H9 (cell line): ENCODE measurements around the gene RRH. TPM values are rescaled to one million over a fixed set of nuclear protein-coding genes. Genes with fewer than 3 reads are reported as not detected.

Source experiments
- DNase-seq: peaks from one replicate; pipeline ENCODE4 v3.0.0-alpha.2; 2017
- H2AFZ ChIP-seq: one replicate; pipeline ENCODE4 v1.6.1; 2013; ENCODE audit warnings: mild to moderate bottlenecking, low read length, control low read depth, moderate library complexity
- H2AK5ac ChIP-seq: 2 replicates; pipeline ENCODE4 v1.6.1; 2013; ENCODE audit warnings: low read length, control low read depth, mixed read lengths; ENCODE audit not compliant: insufficient read length
- H2BK120ac ChIP-seq: one replicate; pipeline ENCODE4 v1.6.1; 2013; ENCODE audit warnings: low read depth, mild to moderate bottlenecking, low read length, control low read depth, inconsistent platforms; ENCODE audit not compliant: poor library complexity, severe bottlenecking
- H2BK12ac ChIP-seq: 2 replicates; pipeline ENCODE4 v1.6.1; 2013; ENCODE audit warnings: low read length, control low read depth, mixed read lengths, low read depth; ENCODE audit not compliant: insufficient read length
- H2BK15ac ChIP-seq: 2 replicates; pipeline ENCODE4 v1.6.1; 2013; ENCODE audit warnings: low read depth, low read length, control low read depth
- H2BK20ac ChIP-seq: one replicate; pipeline ENCODE4 v1.6.1; 2013; ENCODE audit warnings: low read depth, mild to moderate bottlenecking, low read length, control low read depth, inconsistent platforms; ENCODE audit not compliant: poor library complexity, severe bottlenecking
- H2BK5ac ChIP-seq: 2 replicates; pipeline ENCODE4 v1.6.1; 2013; ENCODE audit warnings: low read length, control low read depth, mixed read lengths; ENCODE audit not compliant: insufficient read length
- H3K14ac ChIP-seq: 2 replicates; pipeline ENCODE4 v1.6.1; 2013; ENCODE audit warnings: low read length, control low read depth; ENCODE audit not compliant: insufficient read depth
- H3K18ac ChIP-seq: 2 replicates; pipeline ENCODE4 v1.6.1; 2013; ENCODE audit warnings: low read depth, mild to moderate bottlenecking, mixed read lengths, low read length, control low read depth; ENCODE audit not compliant: insufficient read length
- H3K23ac ChIP-seq: 2 replicates; pipeline ENCODE4 v1.6.1; 2013; ENCODE audit warnings: low read length, control low read depth, mixed read lengths, low read depth; ENCODE audit not compliant: insufficient read length
- H3K23me2 ChIP-seq: 2 replicates; pipeline ENCODE4 v1.6.1; 2013; ENCODE audit warnings: low read depth, mild to moderate bottlenecking, mixed read lengths, low read length, control low read depth; ENCODE audit not compliant: insufficient read length, poor library complexity, severe bottlenecking
- H3K27ac ChIP-seq: 2 replicates; pipeline ENCODE4 v1.5.1; 2013; ENCODE audit warnings: low read length, control low read depth, mixed read lengths, low read depth; ENCODE audit not compliant: insufficient read length
- H3K27me3 ChIP-seq: 2 replicates; pipeline ENCODE4 v1.6.1; 2013; ENCODE audit warnings: low read length, control low read depth, inconsistent platforms; ENCODE audit not compliant: insufficient read depth
- H3K4ac ChIP-seq: 2 replicates; pipeline ENCODE4 v1.6.1; 2013; ENCODE audit warnings: low read depth, mild to moderate bottlenecking, control low read depth, inconsistent platforms, low read length, moderate library complexity
- H3K4me1 ChIP-seq: 2 replicates; pipeline ENCODE4 v1.6.1; 2013; ENCODE audit warnings: low read length, control low read depth, inconsistent platforms; ENCODE audit not compliant: insufficient read depth
- H3K4me2 ChIP-seq: 2 replicates; pipeline ENCODE4 v1.6.1; 2013; ENCODE audit warnings: low read length, control low read depth, mixed read lengths; ENCODE audit not compliant: insufficient read length, insufficient read depth
- H3K56ac ChIP-seq: 2 replicates; pipeline ENCODE4 v1.6.1; 2013; ENCODE audit warnings: low read depth, mild to moderate bottlenecking, mixed read lengths, low read length, control low read depth; ENCODE audit not compliant: insufficient read length
- H3K79me1 ChIP-seq: 2 replicates; pipeline ENCODE4 v1.6.1; 2013; ENCODE audit warnings: low read depth, mild to moderate bottlenecking, moderate library complexity, low read length, control low read depth, inconsistent platforms; ENCODE audit not compliant: insufficient read depth, poor library complexity, severe bottlenecking
- H3K79me2 ChIP-seq: 2 replicates; pipeline ENCODE4 v1.6.1; 2013; ENCODE audit warnings: low read length, control low read depth, inconsistent platforms; ENCODE audit not compliant: insufficient read depth
- H3K9ac ChIP-seq: 2 replicates; pipeline ENCODE4 v1.6.1; 2013; ENCODE audit warnings: low read length, control low read depth, mixed read lengths; ENCODE audit not compliant: insufficient read length; ENCODE audit errors: extremely low read depth
- H3K9me3 ChIP-seq: one replicate; pipeline ENCODE4 v1.6.1; 2013; ENCODE audit warnings: low read depth, low read length, inconsistent platforms; ENCODE audit not compliant: control insufficient read depth
- H3T11ph ChIP-seq: one replicate; pipeline ENCODE4 v1.6.1; 2013; ENCODE audit warnings: mild to moderate bottlenecking, low read length, control low read depth, inconsistent platforms
- H4K20me1 ChIP-seq: one replicate; pipeline ENCODE4 v1.6.1; 2013; ENCODE audit not compliant: control insufficient read depth, insufficient read length, insufficient read depth
- H4K5ac ChIP-seq: 2 replicates; pipeline ENCODE4 v1.6.1; 2013; ENCODE audit warnings: low read depth, mild to moderate bottlenecking, mixed read lengths, low read length, control low read depth; ENCODE audit not compliant: insufficient read length
- H4K8ac ChIP-seq: replicated peaks from 2 replicates; pipeline ENCODE4 v1.6.1; 2013; ENCODE audit warnings: low read length, control low read depth, mixed read lengths, low read depth; ENCODE audit not compliant: insufficient read length
- H4K91ac ChIP-seq: 2 replicates; pipeline ENCODE4 v1.6.1; 2013; ENCODE audit warnings: low read depth, mild to moderate bottlenecking, moderate library complexity, mixed read lengths, low read length, control low read depth; ENCODE audit not compliant: insufficient read length
- H3K27ac Mint-ChIP-seq, 3 experiments: 2 replicates in 2 of 3; 3 replicates in 1 of 3; pipeline ENCODE4 v1.8.0; 2020 to 2021; ENCODE audit warnings: mixed read lengths in 3 of 3, mild to moderate bottlenecking in 1 of 3, moderate library complexity in 1 of 3
- H3K27me3 Mint-ChIP-seq: 2 replicates; pipeline ENCODE4 v1.8.0; 2021; ENCODE audit warnings: low read depth, mild to moderate bottlenecking, moderate library complexity, mixed read lengths
- H3K36me3 Mint-ChIP-seq, 3 experiments: 2 replicates in 2 of 3; 3 replicates in 1 of 3; pipeline ENCODE4 v1.8.0; 2020 to 2021; ENCODE audit warnings: low read depth in 3 of 3, mixed read lengths in 3 of 3; ENCODE audit not compliant: insufficient read depth in 1 of 3
- H3K4me1 Mint-ChIP-seq, 2 experiments: 2 replicates each; pipeline ENCODE4 v1.8.0; 2020; ENCODE audit warnings: mixed read lengths in 2 of 2
- H3K4me3 Mint-ChIP-seq, 2 experiments: 2 replicates in 1 of 2; 3 replicates in 1 of 2; pipeline ENCODE4 v1.8.0; 2020 to 2021; ENCODE audit warnings: mild to moderate bottlenecking in 2 of 2, mixed read lengths in 2 of 2, moderate library complexity in 1 of 2
- H3K9me3 Mint-ChIP-seq, 2 experiments: 2 replicates in 1 of 2; 3 replicates in 1 of 2; pipeline ENCODE4 v1.8.0; 2020; ENCODE audit warnings: mild to moderate bottlenecking in 2 of 2, mixed read lengths in 2 of 2, moderate library complexity in 1 of 2
- CTCF ChIP-seq: fragments of 200-600 bp; sonication (generic); conservative IDR thresholded peaks from 3 replicates; pipeline ENCODE4 v1.8.0; 2021; ENCODE audit warnings: antibody characterized with exemption, mild to moderate bottlenecking
- total RNA-seq: library from RNA; stranded (reverse); gene quantifications from 2 replicates; pipeline ENCODE4 v1.2.1, GENCODE V29; 2021

Gene RRH
- total RNA-seq, 1 experiment from 2014 or later, result not detected

DNA sequence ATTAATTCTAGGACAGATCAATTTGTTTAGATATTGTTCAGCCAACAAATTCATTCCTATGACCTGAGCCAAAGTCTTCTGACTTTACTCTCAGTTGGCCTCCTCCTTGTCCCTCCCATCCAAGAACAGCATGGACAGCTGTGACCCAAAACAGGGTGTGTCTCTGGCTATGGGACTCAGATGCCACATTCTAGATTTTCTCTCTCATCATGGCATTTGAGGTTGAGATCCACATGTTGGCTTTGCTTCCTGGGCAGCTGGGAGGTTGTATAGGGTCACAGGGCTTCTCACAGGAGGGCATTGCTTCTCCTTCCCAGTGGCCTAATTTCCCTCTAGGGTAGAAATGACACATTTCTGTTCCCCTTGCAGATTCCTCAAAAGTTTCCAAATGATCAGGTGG, 62.3 kb downstream of the RRH start:
- no peak overlapping the region for H3K18ac ChIP-seq
- no peak overlapping the region for H2AFZ ChIP-seq
- no peak overlapping the region for H3K4ac ChIP-seq
- Mint-ChIP-seq H3K27ac (no peak overlapping the region), H3K27me3 (no peaks in the 10 kb centered on the region), H3K4me3 (no peak overlapping the region), H3K36me3 (no peaks in the 10 kb centered on the region), H3K9me3 (no peaks in the 10 kb centered on the region), H3K4me1 (no peaks in the 10 kb centered on the region)
- H3K4me2 ChIP-seq, result no peak overlapping the region
- H4K91ac ChIP-seq, result no peak overlapping the region
- no peaks in the 10 kb centered on the region for H3K79me2 ChIP-seq
- no peak overlapping the region for H2AK5ac ChIP-seq
- no peak overlapping the region for H3K56ac ChIP-seq
- H3K27me3 ChIP-seq, result no peaks in the 10 kb centered on the region
- DNase-seq, result no peak
- no peaks in the 10 kb centered on the region for H3K9me3 ChIP-seq
- no peak overlapping the region for H2BK15ac ChIP-seq
- H3K27ac ChIP-seq, result no peak overlapping the region
- no peaks in the 10 kb centered on the region for H3K79me1 ChIP-seq
- no peaks in the 10 kb centered on the region for H4K20me1 ChIP-seq
- no peak overlapping the region for H2BK20ac ChIP-seq
- no peak overlapping the region for H4K8ac ChIP-seq
- no peak overlapping the region for H3K14ac ChIP-seq
- H2BK5ac ChIP-seq, result no peak overlapping the region
- H2BK120ac ChIP-seq, result no peak overlapping the region
- no peak overlapping the region for H3K9ac ChIP-seq
- no peaks in the 10 kb centered on the region for H3K23me2 ChIP-seq
- H4K5ac ChIP-seq, result no peak overlapping the region
- H2BK12ac ChIP-seq, result no peak overlapping the region
- H3K23ac ChIP-seq, result no peak overlapping the region
- H3K4me1 ChIP-seq, result no peaks in the 10 kb centered on the region
- no peak overlapping the region for H3T11ph ChIP-seq
- no peak for TF ChIP-seq CTCF

Other genes with a start within 250 kb of the RRH start
- 25.2 and 32.2 TPM in 2 replicates for gene CASP6, start 124.5 kb upstream of the RRH start, total RNA-seq
- gene PLA2G12A, start 97.9 kb upstream of the RRH start, total RNA-seq, result 39.2 and 47.3 TPM in 2 replicates
- not detected in 2 replicates for gene CFI, start 26.0 kb upstream of the RRH start, total RNA-seq
- 42.7 and 45.3 TPM in 2 replicates for gene GAR1, start 12.2 kb upstream of the RRH start, total RNA-seq
- 0.07 and 0.09 TPM in 2 replicates for gene LRIT3, start 20.1 kb downstream of the RRH start, total RNA-seq
- gene EGF, start 84.9 kb downstream of the RRH start, total RNA-seq, result 1.1 and 1.5 TPM in 2 replicates